Suprapubic skin (tissue), 4 donors: Measurements from ENCODE around the gene FBXO46.

Experiments
- CTCF ChIP-seq, 2 donors: fragments of 200-600 bp in 1 of 2; fragments of 450-650 bp in 1 of 2; sonication (generic) in 1 of 2; IDR thresholded peaks; one replicate each; pipeline ENCODE4 v1.5.1; 2016 to 2019; ENCODE audit warnings: antibody characterized with exemption in 2 of 2, mild to moderate bottlenecking in 1 of 2, moderate library complexity in 1 of 2
- EP300 ChIP-seq: sonication (generic); formaldehyde crosslinking; IDR thresholded peaks from one replicate; pipeline ENCODE4 v1.6.1; 2017; ENCODE audit warnings: antibody characterized with exemption
- POLR2A ChIP-seq, 2 donors: fragments of 450-650 bp; IDR thresholded peaks; one replicate each; pipeline ENCODE4 v1.6.1; 2017; ENCODE audit warnings: antibody characterized with exemption in 2 of 2, mild to moderate bottlenecking in 2 of 2, moderate library complexity in 2 of 2
- POLR2AphosphoS5 ChIP-seq, 3 donors: sonication (generic); formaldehyde crosslinking; IDR thresholded peaks; one replicate each; pipeline ENCODE4 v1.6.1; 2017; ENCODE audit warnings: antibody characterized with exemption in 3 of 3

- TF ChIP-seq CTCF (IDR thresholded peaks at IDR 0.05) (no peak), POLR2AphosphoS5 (IDR thresholded peaks at IDR 0.05) (no peak), POLR2A (IDR thresholded peaks at IDR 0.05) (no peak), EP300 (no peak)
Observed at GRCh38 chr19:45772912-45773311, 42.2 kb upstream of the FBXO46 start.
